HEK293 (cell line): ENCODE measurements around the gene FHL3.

Experiments
- CTCF ChIA-PET: fragments of 350-600 bp; formaldehyde crosslinking; extraction: SDS; loops from one replicate; lab custom pipeline; 2021; ENCODE audit warnings: antibody characterized with exemption; lab: Yijun Ruan, JAX
- POLR2A ChIA-PET: fragments of 300-600 bp; formaldehyde crosslinking; extraction: SDS; loops from one replicate; lab custom pipeline; 2020; ENCODE audit warnings: antibody characterized with exemption, inconsistent platforms; lab: Yijun Ruan, JAX
- H3K27ac ChIP-seq: fragments of 200-500 bp; sonication (Bioruptor generic); 2 replicates; pipeline ENCODE4 v1.5.1; 2014; ENCODE audit warnings: low read depth, low read length, control low read depth, inconsistent platforms; ENCODE audit errors: extremely low read depth
- H3K36me3 ChIP-seq, 2 experiments: fragments of 200-500 bp in 1 of 2; sonication (Bioruptor generic) in 1 of 2; 1 replicate in 1 of 2; 2 replicates in 1 of 2; pipeline ENCODE4 v1.5.1; 2014 to 2017; ENCODE audit warnings: inconsistent platforms in 2 of 2, low read length in 2 of 2; ENCODE audit not compliant: control insufficient read depth in 2 of 2, insufficient read depth in 1 of 2
- H3K4me1 ChIP-seq: fragments of 200-500 bp; sonication (Bioruptor generic); 2 replicates; pipeline ENCODE4 v1.5.1; 2014; ENCODE audit warnings: mild to moderate bottlenecking, low read length, inconsistent platforms; ENCODE audit not compliant: control insufficient read depth, insufficient read depth
- H3K4me3 ChIP-seq: 2 replicates; pipeline ENCODE4 v1.5.1; 2011; ENCODE audit warnings: low read depth, mild to moderate bottlenecking, control low read depth, low read length, moderate library complexity
- H3K9me3 ChIP-seq: fragments of 200-500 bp; sonication (Bioruptor generic); 2 replicates; pipeline ENCODE4 v1.5.1; 2014; ENCODE audit warnings: low read depth, low read length, inconsistent platforms; ENCODE audit not compliant: control insufficient read depth, insufficient read depth
- ELK4 ChIP-seq: IDR thresholded peaks from 2 replicates; pipeline ENCODE4 v1.6.1; 2011; ENCODE audit warnings: mild to moderate bottlenecking, low read depth, low read length, borderline replicate concordance
- KLF9 ChIP-seq: fragments of 450-650 bp; formaldehyde crosslinking; IDR thresholded peaks from 2 replicates; pipeline ENCODE4 v1.5.1; 2016; ENCODE audit warnings: missing biosample characterization, missing genetic modification characterization, low read depth
- PATZ1 ChIP-seq: fragments of 450-650 bp; formaldehyde crosslinking; IDR thresholded peaks from 2 replicates; pipeline ENCODE4 v1.5.1; 2016; ENCODE audit warnings: missing biosample characterization, missing genetic modification characterization
- WT1 ChIP-seq: fragments of 450-650 bp; formaldehyde crosslinking; IDR thresholded peaks from 2 replicates; pipeline ENCODE4 v1.5.1; 2016; ENCODE audit warnings: missing biosample characterization, missing genetic modification characterization
- ZBTB1 ChIP-seq: fragments of 450-650 bp; formaldehyde crosslinking; IDR thresholded peaks from 2 replicates; pipeline ENCODE4 v1.5.1; 2016; ENCODE audit warnings: missing biosample characterization, missing genetic modification characterization
- ZBTB20 ChIP-seq: fragments of 450-650 bp; formaldehyde crosslinking; IDR thresholded peaks from 2 replicates; pipeline ENCODE4 v1.5.1; 2016; ENCODE audit warnings: missing biosample characterization, missing genetic modification characterization
- ZBTB21 ChIP-seq: fragments of 450-650 bp; formaldehyde crosslinking; IDR thresholded peaks from 2 replicates; pipeline ENCODE4 v1.5.1; 2017; ENCODE audit warnings: missing biosample characterization, missing genetic modification characterization
- ZBTB44 ChIP-seq: fragments of 450-650 bp; IDR thresholded peaks from 2 replicates; pipeline ENCODE4 v1.5.1; 2018; ENCODE audit warnings: missing biosample characterization, mild to moderate bottlenecking, missing genetic modification characterization
- ZBTB48 ChIP-seq: fragments of 450-650 bp; formaldehyde crosslinking; IDR thresholded peaks from 2 replicates; pipeline ENCODE4 v1.5.1; 2016; ENCODE audit warnings: missing biosample characterization, missing genetic modification characterization
- ZBTB7A ChIP-seq: fragments of 450-650 bp; formaldehyde crosslinking; IDR thresholded peaks from 2 replicates; pipeline ENCODE4 v1.5.1; 2016; ENCODE audit warnings: low read depth, missing biosample characterization, missing genetic modification characterization
- ZBTB8A ChIP-seq: fragments of 450-650 bp; formaldehyde crosslinking; IDR thresholded peaks from 2 replicates; pipeline ENCODE4 v1.5.1; 2016; ENCODE audit warnings: missing biosample characterization, missing genetic modification characterization
- ZNF146 ChIP-seq: fragments of 450-650 bp; formaldehyde crosslinking; IDR thresholded peaks from 2 replicates; pipeline ENCODE4 v1.5.1; 2016; ENCODE audit warnings: missing biosample characterization, missing genetic modification characterization
- ZNF18 ChIP-seq: fragments of 450-650 bp; formaldehyde crosslinking; IDR thresholded peaks from 2 replicates; pipeline ENCODE4 v1.5.1; 2016; ENCODE audit warnings: missing biosample characterization, missing genetic modification characterization
- ZNF274 ChIP-seq, 2 experiments: fragments of 200-500 bp in 1 of 2; fragments of 450-650 bp in 1 of 2; sonication (Bioruptor generic) in 1 of 2; formaldehyde crosslinking in 1 of 2; IDR thresholded peaks; 2 replicates each; pipeline versions ENCODE4 v1.5.1 to v1.6.1; 2014 to 2016; ENCODE audit warnings: borderline replicate concordance in 1 of 2, inconsistent platforms in 1 of 2, low read length in 1 of 2, missing biosample characterization in 1 of 2, missing genetic modification characterization in 1 of 2
- ZNF341 ChIP-seq: fragments of 450-650 bp; formaldehyde crosslinking; IDR thresholded peaks from 2 replicates; pipeline ENCODE4; 2016; ENCODE audit warnings: low read depth, missing biosample characterization, missing genetic modification characterization
- ZNF366 ChIP-seq: fragments of 450-650 bp; formaldehyde crosslinking; conservative IDR thresholded peaks from 2 replicates; pipeline ENCODE4 v1.5.1; 2016; ENCODE audit warnings: missing biosample characterization, missing genetic modification characterization
- ZNF416 ChIP-seq: fragments of 450-650 bp; formaldehyde crosslinking; IDR thresholded peaks from 2 replicates; pipeline ENCODE4 v1.5.1; 2016; ENCODE audit warnings: missing biosample characterization, missing genetic modification characterization
- ZNF530 ChIP-seq: fragments of 450-650 bp; formaldehyde crosslinking; IDR thresholded peaks from 2 replicates; pipeline ENCODE4 v1.5.1; 2016; ENCODE audit warnings: low read depth, missing biosample characterization, missing genetic modification characterization
- ZNF560 ChIP-seq: fragments of 450-650 bp; formaldehyde crosslinking; IDR thresholded peaks from 2 replicates; pipeline ENCODE4 v1.5.1; 2017; ENCODE audit warnings: missing biosample characterization, missing genetic modification characterization, borderline replicate concordance
- ZNF585B ChIP-seq: fragments of 450-650 bp; formaldehyde crosslinking; IDR thresholded peaks from 2 replicates; pipeline ENCODE4 v1.5.1; 2016; ENCODE audit warnings: missing biosample characterization, missing genetic modification characterization
- ZNF600 ChIP-seq: fragments of 450-650 bp; formaldehyde crosslinking; IDR thresholded peaks from 2 replicates; pipeline ENCODE4 v1.5.1; 2016; ENCODE audit warnings: missing biosample characterization, missing genetic modification characterization
- ZNF621 ChIP-seq: fragments of 450-650 bp; formaldehyde crosslinking; IDR thresholded peaks from 2 replicates; pipeline ENCODE4 v1.5.1; 2017; ENCODE audit warnings: missing biosample characterization, missing genetic modification characterization
- ZNF624 ChIP-seq: fragments of 450-650 bp; formaldehyde crosslinking; IDR thresholded peaks from 2 replicates; pipeline ENCODE4 v1.5.1; 2017; ENCODE audit warnings: missing biosample characterization, missing genetic modification characterization
- ZNF658 ChIP-seq: fragments of 450-650 bp; formaldehyde crosslinking; IDR thresholded peaks from 2 replicates; pipeline ENCODE4; 2016; ENCODE audit warnings: missing biosample characterization, missing genetic modification characterization
- ZNF664 ChIP-seq: fragments of 450-650 bp; formaldehyde crosslinking; IDR thresholded peaks from 2 replicates; pipeline ENCODE4 v1.5.1; 2016; ENCODE audit warnings: missing biosample characterization, missing genetic modification characterization
- ZNF791 ChIP-seq: fragments of 450-650 bp; formaldehyde crosslinking; IDR thresholded peaks from 2 replicates; pipeline ENCODE4 v1.5.1; 2016; ENCODE audit warnings: missing biosample characterization, missing genetic modification characterization

Gene FHL3

GRCh38 chr1:38004284-38005108 lies 818 bp downstream of the FHL3 start (continued):
- no peak for TF ChIP-seq ZNF274 (IDR thresholded peaks at IDR 0.05; ENCODE audit: low read length)
- no peak for TF ChIP-seq ZNF274 (tag by site-specific recombination; IDR thresholded peaks at IDR 0.05; ENCODE audit: borderline replicate concordance)
- no peak for TF ChIP-seq ZNF366 (tag by site-specific recombination)
- TF ChIP-seq ZNF791: no peak
- TF ChIP-seq ZNF585B: no peak; the same call in none of the 2 replicates
- TF ChIP-seq ELK4: no peak
- TF ChIP-seq ZBTB7A (tag by site-specific recombination): 0 out of 2 replicates have a peak, but pooled peaks have one; percentile 15
- TF ChIP-seq ZBTB44 (tag by site-specific recombination): no peak
- TF ChIP-seq ZNF416 (tag by site-specific recombination): no peak
- peak; percentile 54; the same call in 1 of the 2 replicates for TF ChIP-seq PATZ1
- TF ChIP-seq ZNF664 (tag by site-specific recombination): no peak
- no peak for TF ChIP-seq ZBTB48 (tag by site-specific recombination)
- TF ChIP-seq ZNF621 (tag by site-specific recombination): no peak
- no peak for TF ChIP-seq ZNF624 (tag by site-specific recombination)

- H3K36me3 ChIP-seq: peaks cover 0 to 8% of the 10 kb centered on the region in 2 experiments; a peak in 1 of 3 replicates
- POLR2A ChIA-PET: interaction anchor here (6.3 kb wide), 1 partner anchor 9 kb away, joined by 44 read pairs; the partner anchor contains the start of gene UTP11
- H3K9me3 ChIP-seq: no peaks in the 10 kb centered on the region
- H3K4me1 ChIP-seq: peaks cover 24% of the 10 kb centered on the region
- H3K4me3 ChIP-seq: peak overlapping the region; percentile 49
- H3K27ac ChIP-seq: no peak overlapping the region
- CTCF ChIA-PET: interaction anchor here (0.8 to 0.9 kb wide), 3 partner anchors 14 to 26 kb away, joined by 3 to 6 read pairs (median 5); partner anchors contain the start of gene SF3A3
- no peak for TF ChIP-seq ZNF560 (tag by site-specific recombination)
- TF ChIP-seq ZBTB20 (tag by site-specific recombination): no peak
- no peak for TF ChIP-seq ZNF341 (tag by site-specific recombination)
- no peak for TF ChIP-seq WT1 (tag by site-specific recombination)
- TF ChIP-seq ZNF530 (tag by site-specific recombination): no peak
- TF ChIP-seq ZNF600 (tag by site-specific recombination): no peak
- no peak for TF ChIP-seq ZBTB8A (tag by site-specific recombination)
- TF ChIP-seq ZNF146 (tag by site-specific recombination): no peak
- TF ChIP-seq ZBTB1 (tag by site-specific recombination): no peak
- TF ChIP-seq ZBTB48 (tag by site-specific recombination): 0 out of 2 replicates have a peak, but pooled peaks have one; percentile 15
- TF ChIP-seq ZBTB21 (tag by site-specific recombination): no peak
- TF ChIP-seq ZNF18: no peak
- no peak for TF ChIP-seq ZNF658 (tag by site-specific recombination)
- no peak for TF ChIP-seq KLF9 (tag by site-specific recombination)
Observed at GRCh38 chr1:38003261-38004250, 1.8 kb downstream of the FHL3 start.
